Breast epithelium (tissue), 4 donors: Measurements from ENCODE around the gene CSAD. TPM values are rescaled to one million over a fixed set of nuclear protein-coding genes. Genes with fewer than 3 reads are reported as not detected.

ENCODE experiments used
- DNase-seq, 2 donors: peaks; one replicate each; pipeline ENCODE4 v3.0.0-alpha.2; 2019; ENCODE audit warnings: low spot score in 2 of 2
- H3K27ac ChIP-seq, 2 donors: fragments of 200-600 bp; sonication (generic) in 1 of 2; one replicate each; pipeline ENCODE4 v1.5.1; 2016 to 2019; ENCODE audit warnings: mild to moderate bottlenecking in 1 of 2
- H3K27me3 ChIP-seq, 2 donors: fragments of 200-600 bp; sonication (generic) in 1 of 2; one replicate each; pipeline versions ENCODE4 v1.5.1 to v1.6.0; 2017 to 2019; ENCODE audit warnings: control low read depth in 1 of 2, mild to moderate bottlenecking in 1 of 2
- H3K36me3 ChIP-seq: fragments of 200-600 bp; one replicate; pipeline ENCODE4 v1.5.1; 2019
- H3K4me1 ChIP-seq, 2 donors: fragments of 200-600 bp; sonication (generic); one replicate each; pipeline ENCODE4 v1.5.1; 2016 to 2019; ENCODE audit warnings: control low read depth in 1 of 2
- H3K4me3 ChIP-seq, 3 donors: fragments of 200-600 bp; sonication (generic); 1 replicate in 2 of 3; 2 replicates in 1 of 3; pipeline ENCODE4 v1.5.1; 2016 to 2019; ENCODE audit warnings: mild to moderate bottlenecking in 3 of 3, moderate library complexity in 2 of 3
- H3K9me3 ChIP-seq, 2 donors: fragments of 200-600 bp; sonication (generic) in 1 of 2; one replicate each; pipeline ENCODE4 v1.5.1; 2016 to 2019; ENCODE audit warnings: control low read depth in 1 of 2
- POLR2A ChIP-seq: fragments of 450-650 bp; IDR thresholded peaks from one replicate; pipeline ENCODE4 v1.6.1; 2016; ENCODE audit warnings: antibody characterized with exemption, mild to moderate bottlenecking, moderate library complexity
- POLR2AphosphoS5 ChIP-seq, 3 donors: sonication (generic); formaldehyde crosslinking; IDR thresholded peaks; one replicate each; pipeline ENCODE4 v1.6.1; 2017; ENCODE audit warnings: antibody characterized with exemption in 3 of 3
- intact Hi-C: fragments of 100-400 bp; cut with DNase I; formaldehyde crosslinking; loops from one replicate; pipeline ENCODE4 v1.15.1; 2023; ENCODE audit warnings: low total_unique reads
- total RNA-seq, 3 donors: library from RNA; depleted of rRNA; stranded (reverse); fragments of >200 nt; gene quantifications; one replicate each; pipeline ENCODE4 v1.1.0, GENCODE V29; 2016
- TF ChIP-seq, protein P1 (sequence below), 3 donors: fragments of 450-650 bp; IDR thresholded peaks; one replicate each; pipeline ENCODE4 v1.5.1; 2016 to 2017; ENCODE audit warnings: antibody characterized with exemption in 3 of 3, mild to moderate bottlenecking in 3 of 3, moderate library complexity in 3 of 3

CSAD gene
- total RNA-seq, 3 donors from 2014 or later, result 60.2 to 74.1 (median 68.8) TPM

DNA sequence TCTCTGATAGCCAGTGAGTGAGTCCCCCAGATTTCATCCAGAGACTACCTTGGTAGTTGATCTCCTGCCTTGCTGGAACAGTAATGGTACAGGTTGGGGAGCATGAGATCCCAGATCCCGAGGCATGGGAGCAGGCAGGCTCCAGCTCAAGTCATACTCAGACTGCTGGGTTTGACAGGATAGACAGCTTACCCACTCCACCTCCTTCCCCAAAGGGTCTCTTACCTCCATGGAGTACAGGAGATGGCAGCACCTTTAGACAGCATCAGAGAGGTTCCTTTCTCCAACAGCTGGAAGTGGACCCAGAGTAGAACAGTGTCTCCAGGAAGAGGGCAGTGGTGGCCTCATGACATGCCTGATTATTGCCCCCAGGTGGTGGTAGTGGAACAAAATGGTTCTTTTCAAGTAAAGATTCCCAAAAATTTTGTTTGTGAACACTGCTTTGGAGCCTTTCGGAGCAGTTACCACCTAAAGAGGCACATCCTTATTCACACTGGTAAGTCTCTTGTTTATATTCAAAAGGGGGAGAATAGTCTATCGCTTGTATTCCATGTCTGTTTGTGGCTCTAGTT, 4.9 kb upstream of the CSAD start:
- Histone ChIP-seq H3K4me3 (no peak overlapping the region), H3K27ac (no peak overlapping the region), H3K36me3 (peaks cover 11% of the 10 kb centered on the region), H3K9me3 (no peaks in the 10 kb centered on the region), H3K4me1 (peaks cover 5 to 19% of the 10 kb centered on the region in 2 donors), H3K27me3 (no peaks in the 10 kb centered on the region)
- intact Hi-C loops, result no loop called here
- no peak for TF ChIP-seq POLR2AphosphoS5 (IDR thresholded peaks at IDR 0.05)
- no peak for TF ChIP-seq POLR2A
- TF ChIP-seq, protein P1, sequence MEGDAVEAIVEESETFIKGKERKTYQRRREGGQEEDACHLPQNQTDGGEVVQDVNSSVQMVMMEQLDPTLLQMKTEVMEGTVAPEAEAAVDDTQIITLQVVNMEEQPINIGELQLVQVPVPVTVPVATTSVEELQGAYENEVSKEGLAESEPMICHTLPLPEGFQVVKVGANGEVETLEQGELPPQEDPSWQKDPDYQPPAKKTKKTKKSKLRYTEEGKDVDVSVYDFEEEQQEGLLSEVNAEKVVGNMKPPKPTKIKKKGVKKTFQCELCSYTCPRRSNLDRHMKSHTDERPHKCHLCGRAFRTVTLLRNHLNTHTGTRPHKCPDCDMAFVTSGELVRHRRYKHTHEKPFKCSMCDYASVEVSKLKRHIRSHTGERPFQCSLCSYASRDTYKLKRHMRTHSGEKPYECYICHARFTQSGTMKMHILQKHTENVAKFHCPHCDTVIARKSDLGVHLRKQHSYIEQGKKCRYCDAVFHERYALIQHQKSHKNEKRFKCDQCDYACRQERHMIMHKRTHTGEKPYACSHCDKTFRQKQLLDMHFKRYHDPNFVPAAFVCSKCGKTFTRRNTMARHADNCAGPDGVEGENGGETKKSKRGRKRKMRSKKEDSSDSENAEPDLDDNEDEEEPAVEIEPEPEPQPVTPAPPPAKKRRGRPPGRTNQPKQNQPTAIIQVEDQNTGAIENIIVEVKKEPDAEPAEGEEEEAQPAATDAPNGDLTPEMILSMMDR (IDR thresholded peaks at IDR 0.05), result no peak
- DNase-seq, result peak in 1 of 2 donors; percentile 9

DNA sequence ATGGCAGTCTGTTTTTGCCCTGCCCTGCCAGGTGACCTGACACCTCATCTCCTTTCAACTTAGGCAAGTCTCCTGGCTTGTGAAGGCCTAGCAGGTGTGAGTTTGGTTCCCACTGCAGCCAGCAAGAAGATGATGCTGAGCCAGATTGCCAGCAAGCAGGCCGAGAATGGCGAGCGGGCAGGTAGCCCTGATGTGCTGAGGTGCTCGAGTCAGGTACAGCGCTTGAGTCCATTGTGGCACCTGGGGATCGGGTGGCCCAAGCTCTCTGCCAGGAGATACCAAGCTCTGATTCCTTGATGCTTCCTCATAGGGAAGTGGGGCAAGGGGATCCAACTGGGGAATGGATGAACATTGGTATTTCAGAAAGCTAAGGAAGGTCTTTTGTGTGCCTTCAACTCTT, 4.1 kb upstream of the CSAD start:
- no peaks in the 10 kb centered on the region for H3K9me3 ChIP-seq
- H3K27ac ChIP-seq, result no peak overlapping the region
- TF ChIP-seq, protein P1 (IDR thresholded peaks at IDR 0.05), result no peak
- TF ChIP-seq POLR2AphosphoS5 (IDR thresholded peaks at IDR 0.05), result no peak
- TF ChIP-seq POLR2A, result no peak
- H3K36me3 ChIP-seq, result peaks cover 11% of the 10 kb centered on the region
- DNase-seq, result peak in 1 of 2 donors; percentile 9
- no peak overlapping the region for H3K4me3 ChIP-seq
- H3K27me3 ChIP-seq, result no peaks in the 10 kb centered on the region
- intact Hi-C loops, result no loop called here
- peaks cover 5 to 19% of the 10 kb centered on the region in 2 donors for H3K4me1 ChIP-seq

DNA sequence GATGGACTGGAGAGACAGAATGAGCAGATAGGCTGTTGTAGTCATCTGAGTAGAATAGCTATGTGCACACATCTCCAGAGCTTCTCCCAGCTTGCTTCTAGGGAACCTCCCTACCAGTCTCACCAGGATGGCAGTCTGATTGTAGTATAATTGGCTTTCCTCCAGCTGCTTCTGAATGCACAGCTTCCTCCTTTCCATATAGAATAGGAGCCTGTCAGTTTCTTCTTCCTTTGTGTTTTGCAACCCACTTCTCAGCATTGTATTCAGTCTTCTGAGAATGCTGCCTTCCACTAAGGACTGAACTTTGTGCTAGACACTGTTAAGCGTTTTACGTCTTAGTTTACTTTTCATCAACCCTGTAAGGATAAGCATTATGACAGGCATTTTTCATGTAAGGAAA, 2.2 kb upstream of the CSAD start:
- H3K36me3 ChIP-seq, result peaks cover 11% of the 10 kb centered on the region
- no peak overlapping the region for H3K27ac ChIP-seq
- no peak for DNase-seq
- H3K4me3 ChIP-seq, result peak overlapping the region in 2 of 3 donors; percentile 86 to 87
- TF ChIP-seq POLR2AphosphoS5 (IDR thresholded peaks at IDR 0.05) (no peak), POLR2A (no peak)
- TF ChIP-seq, protein P1 (IDR thresholded peaks at IDR 0.05), result no peak
- no peaks in the 10 kb centered on the region for H3K27me3 ChIP-seq
- intact Hi-C loops, result no loop called here
- peaks cover 5 to 27% of the 10 kb centered on the region in 2 donors for H3K4me1 ChIP-seq
- no peaks in the 10 kb centered on the region for H3K9me3 ChIP-seq

DNA sequence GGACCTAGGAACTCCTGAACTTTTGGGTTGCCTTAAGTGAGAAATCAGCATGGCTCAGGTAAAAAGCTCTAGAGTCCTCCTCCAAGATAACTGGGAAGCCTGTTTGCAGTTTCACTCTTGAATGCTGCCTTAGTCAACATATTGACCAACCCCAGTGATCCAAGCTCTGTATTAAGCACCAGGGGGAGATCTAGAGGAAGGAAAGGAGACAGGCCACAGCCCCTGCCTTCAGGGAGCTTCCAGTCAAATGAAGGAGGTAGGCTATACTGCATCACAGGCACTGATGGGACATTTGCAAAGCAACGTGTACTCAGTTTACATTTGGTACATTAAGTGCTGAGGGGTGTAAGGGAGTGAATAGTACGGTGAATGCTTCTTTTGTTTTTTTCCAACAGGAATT, 1.2 kb upstream of the CSAD start:
- H3K4me1 ChIP-seq, result peaks cover 5 to 27% of the 10 kb centered on the region in 2 donors
- peak overlapping the region in 1 of 2 donors; percentile 97 for H3K27ac ChIP-seq
- no peaks in the 10 kb centered on the region for H3K9me3 ChIP-seq
- intact Hi-C loops, result no loop called here
- peaks cover 4% of the 10 kb centered on the region for H3K36me3 ChIP-seq
- TF ChIP-seq POLR2AphosphoS5 (IDR thresholded peaks at IDR 0.05), result no peak
- TF ChIP-seq, protein P1 (IDR thresholded peaks at IDR 0.05), result no peak
- TF ChIP-seq POLR2A, result no peak
- DNase-seq, result no peak
- no peaks in the 10 kb centered on the region for H3K27me3 ChIP-seq
- peak overlapping the region in 2 of 3 donors; percentile 86 to 87 for H3K4me3 ChIP-seq

DNA sequence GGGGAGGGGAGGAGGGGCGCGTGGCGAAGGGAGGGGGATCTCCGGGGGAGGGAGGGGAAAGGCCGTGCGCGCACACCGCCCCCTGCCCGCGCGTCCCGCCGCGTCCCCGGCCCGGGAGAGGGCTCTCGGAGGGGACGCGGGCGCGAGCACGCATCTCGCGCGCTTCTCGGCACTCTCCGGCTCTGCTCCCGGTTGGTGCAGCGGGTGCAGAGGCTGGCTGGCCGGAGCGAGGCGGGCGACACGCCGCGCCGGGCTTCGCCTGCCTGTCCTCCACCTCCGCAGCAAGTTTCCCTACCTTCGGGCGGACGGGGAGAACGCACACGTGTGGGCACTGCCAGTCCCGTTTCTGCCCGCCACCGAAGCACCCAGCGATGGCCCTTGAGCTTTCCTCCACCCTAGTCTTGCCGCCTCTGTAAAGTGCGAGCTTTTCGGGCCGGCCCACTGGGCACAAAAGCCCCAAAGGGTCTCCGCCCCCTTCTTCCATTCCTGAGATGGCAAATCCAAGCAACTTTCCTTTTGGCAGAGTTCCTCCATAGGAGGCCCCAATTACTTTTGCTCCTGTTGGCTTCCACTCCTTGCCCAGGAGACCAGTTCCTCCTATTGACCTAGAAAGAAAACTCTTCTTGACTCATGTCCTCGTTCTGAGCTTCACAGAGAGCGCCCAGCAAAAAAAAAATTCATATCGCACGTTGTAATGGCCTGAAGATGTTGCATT, 363 bp upstream of the CSAD start:
- intact Hi-C loops, result no loop called here
- no peaks in the 10 kb centered on the region for H3K9me3 ChIP-seq
- no peak for TF ChIP-seq POLR2AphosphoS5 (IDR thresholded peaks at IDR 0.05)
- no peak for TF ChIP-seq POLR2A
- TF ChIP-seq, protein P1 (IDR thresholded peaks at IDR 0.05), result no peak
- H3K4me1 ChIP-seq, result peaks cover 5 to 27% of the 10 kb centered on the region in 2 donors
- H3K36me3 ChIP-seq, result no peaks in the 10 kb centered on the region
- peak overlapping the region; percentile 59 to 87 (median 86) for H3K4me3 ChIP-seq
- H3K27me3 ChIP-seq, result no peaks in the 10 kb centered on the region
- H3K27ac ChIP-seq, result peak overlapping the region; percentile 90 to 97
- DNase-seq, result peak; percentile 32 to 60
